K562 treated with DMSO at 1 percent for 12 hours (cell line): Measurements from ENCODE around the gene BRMS1L. TPM values are rescaled to one million over a fixed set of nuclear protein-coding genes. Genes with fewer than 3 reads are reported as not detected.

Experiments used
- total RNA-seq: library from RNA; unstranded; fragments of 300-600 nt; gene quantifications from 2 replicates; pipeline ENCODE4 v1.2.3, GENCODE V29; 2022; ENCODE audit not compliant: insufficient read depth

Gene BRMS1L, protein sequence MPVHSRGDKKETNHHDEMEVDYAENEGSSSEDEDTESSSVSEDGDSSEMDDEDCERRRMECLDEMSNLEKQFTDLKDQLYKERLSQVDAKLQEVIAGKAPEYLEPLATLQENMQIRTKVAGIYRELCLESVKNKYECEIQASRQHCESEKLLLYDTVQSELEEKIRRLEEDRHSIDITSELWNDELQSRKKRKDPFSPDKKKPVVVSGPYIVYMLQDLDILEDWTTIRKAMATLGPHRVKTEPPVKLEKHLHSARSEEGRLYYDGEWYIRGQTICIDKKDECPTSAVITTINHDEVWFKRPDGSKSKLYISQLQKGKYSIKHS
- 1.3 and 2.7 TPM in 2 replicates for total RNA-seq

GRCh38 chr14:35826218-35826951 lies at the start of gene BRMS1L:
TSS of gene BRMS1L (plus strand) at chr14:35826338. CDS start at chr14:35826517, 179 bp downstream.

GRCh38 chr14:35808638-35809563 lies 17.2 kb upstream of the BRMS1L start, which contains the start of gene RALGAPA1:
TSS of gene RALGAPA1 (minus strand) at chr14:35809295. CDS start at chr14:35808835, 460 bp downstream.

Other genes starting within 250 kb of the BRMS1L start
- gene RALGAPA1, start 17.0 kb upstream of the BRMS1L start, total RNA-seq: 3.0 and 11.3 TPM in 2 replicates